IPS-18c (cell line): ENCODE results near the gene TTPAL.
A peak's percentile ranks its signal among the peaks of the same experiment; 100 is the strongest.
"Not testable (repeated sequence)": the region's sequence is repeated elsewhere in the genome, so short reads cannot be mapped to it uniquely, and the experiment has no call there.

Experiments
- H3K4me3 ChIP-seq: 2 replicates; pipeline ENCODE4 v1.7.0; 2013; ENCODE audit warnings: low read depth, mild to moderate bottlenecking, low read length, moderate library complexity; ENCODE audit not compliant: insufficient read depth
- H3K9me3 ChIP-seq: one replicate; pipeline ENCODE4 v1.6.1; 2013; ENCODE audit warnings: mild to moderate bottlenecking, low read length, moderate library complexity; ENCODE audit not compliant: control insufficient read depth, insufficient read depth

The TTPAL gene

DNA sequence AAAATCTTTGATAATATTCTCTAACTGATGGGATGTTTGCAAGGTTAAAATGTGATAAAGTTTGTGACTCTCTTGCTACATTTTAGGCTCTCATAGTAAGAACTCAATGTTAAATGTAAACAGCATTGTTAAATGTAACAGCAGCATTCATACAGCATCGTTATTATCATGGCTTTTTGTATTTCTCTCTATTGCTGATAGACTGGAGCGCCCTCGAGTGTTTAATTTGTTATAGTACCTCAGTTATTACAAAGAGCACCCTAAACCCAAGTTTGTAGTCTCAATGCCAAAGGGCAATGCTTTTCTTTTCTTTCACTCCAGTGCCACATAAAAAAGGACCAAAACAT, 14.9 kb upstream of the TTPAL start:
- Histone ChIP-seq H3K4me3 (no peak overlapping the region), H3K9me3 (no peaks in the 10 kb centered on the region)

DNA sequence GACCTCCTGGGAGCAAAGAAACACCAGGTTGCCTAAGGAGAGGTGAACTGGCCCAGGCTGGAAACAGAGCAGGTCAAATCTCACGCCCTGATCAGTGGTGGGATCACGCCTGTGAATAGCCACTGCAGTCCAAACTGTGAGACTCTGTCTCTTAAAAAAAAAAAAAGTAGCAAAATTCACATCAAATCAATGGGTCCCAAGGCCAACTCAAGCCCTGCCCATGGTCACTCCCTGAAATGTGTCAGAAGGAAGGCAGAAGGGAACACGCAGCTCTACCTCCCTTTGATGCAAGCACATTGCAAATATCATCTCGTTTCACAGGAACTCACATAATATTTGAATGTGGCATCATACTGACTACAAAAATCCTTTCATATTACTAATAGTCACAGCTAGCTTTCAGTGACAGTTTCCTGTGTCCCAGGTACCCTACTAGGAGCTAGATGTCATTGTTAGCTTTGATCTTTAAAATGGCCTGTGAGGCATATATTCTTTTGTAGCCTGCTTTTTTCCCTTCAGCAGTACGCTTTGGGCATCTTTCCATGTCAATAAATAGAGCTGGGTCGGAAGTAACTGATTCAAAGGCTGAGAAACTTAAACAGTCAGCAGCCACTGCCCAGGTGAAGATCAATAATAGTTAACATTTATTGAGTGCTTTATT, 14.4 kb upstream of the TTPAL start:
- no peak overlapping the region for H3K4me3 ChIP-seq

DNA sequence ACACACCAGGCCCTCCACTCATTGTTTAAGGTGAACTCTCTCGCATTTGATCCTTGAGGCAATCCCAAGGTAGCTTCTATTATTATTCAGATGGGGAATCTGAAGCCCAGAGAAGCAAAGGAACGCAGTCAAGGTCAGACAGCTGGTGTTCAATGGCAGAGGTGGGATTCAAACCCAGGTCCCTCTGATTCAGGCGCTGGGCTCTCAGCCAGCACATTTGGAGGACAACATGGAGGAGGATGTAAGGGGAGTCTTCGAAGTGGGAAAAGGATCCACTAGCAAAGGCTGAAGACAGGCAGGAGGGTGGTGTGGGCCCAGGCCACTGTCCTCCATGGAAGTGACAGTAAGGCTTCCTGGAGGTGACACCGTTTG, 13.9 kb upstream of the TTPAL start:
- H3K9me3 ChIP-seq = no peaks in the 10 kb centered on the region
- no peak overlapping the region for H3K4me3 ChIP-seq

More for the DNA sequence above, 14.4 kb upstream of the TTPAL start:
- H3K9me3 ChIP-seq = no peaks in the 10 kb centered on the region

DNA sequence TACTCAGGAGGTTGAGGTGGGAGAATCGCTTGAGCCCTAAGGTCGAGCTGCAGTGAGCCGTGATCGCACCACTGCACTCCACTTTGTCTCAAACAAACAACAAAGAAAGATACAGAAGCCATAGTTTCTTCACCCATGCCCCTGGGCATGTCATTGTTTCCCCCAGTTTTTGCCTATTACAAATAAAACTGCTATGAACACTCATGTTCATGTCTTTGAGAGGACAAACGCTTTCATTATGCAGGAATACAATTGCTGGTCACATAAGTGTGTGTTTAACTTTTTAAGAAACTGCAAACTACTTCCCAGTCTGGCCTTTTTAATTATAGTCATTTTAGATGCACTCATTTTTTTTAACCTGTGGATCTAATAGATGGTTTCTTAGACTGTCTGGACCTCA, 12.2 kb upstream of the TTPAL start:
- no peaks in the 10 kb centered on the region for H3K9me3 ChIP-seq
- H3K4me3 ChIP-seq = no peak overlapping the region

DNA sequence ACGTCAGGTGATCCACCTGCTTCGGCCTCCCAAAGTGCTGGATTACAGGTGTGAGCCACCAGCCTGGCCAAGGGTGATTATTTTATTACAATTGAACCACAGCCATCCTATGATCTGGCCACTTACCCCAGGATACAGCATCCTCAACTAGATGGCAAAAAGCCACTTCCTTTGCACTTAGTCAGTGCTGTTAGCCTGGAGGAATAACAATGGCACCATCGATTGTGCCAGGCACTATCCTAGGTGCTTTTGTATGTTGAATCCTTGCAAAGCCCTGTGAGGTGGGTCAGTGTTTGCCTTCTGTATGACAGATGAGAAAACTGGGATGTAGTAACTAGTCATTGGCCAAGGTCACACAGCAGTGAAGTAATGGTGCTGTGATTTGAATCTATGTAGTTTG, 11.2 kb upstream of the TTPAL start:
- H3K4me3 ChIP-seq = no peak overlapping the region

DNA sequence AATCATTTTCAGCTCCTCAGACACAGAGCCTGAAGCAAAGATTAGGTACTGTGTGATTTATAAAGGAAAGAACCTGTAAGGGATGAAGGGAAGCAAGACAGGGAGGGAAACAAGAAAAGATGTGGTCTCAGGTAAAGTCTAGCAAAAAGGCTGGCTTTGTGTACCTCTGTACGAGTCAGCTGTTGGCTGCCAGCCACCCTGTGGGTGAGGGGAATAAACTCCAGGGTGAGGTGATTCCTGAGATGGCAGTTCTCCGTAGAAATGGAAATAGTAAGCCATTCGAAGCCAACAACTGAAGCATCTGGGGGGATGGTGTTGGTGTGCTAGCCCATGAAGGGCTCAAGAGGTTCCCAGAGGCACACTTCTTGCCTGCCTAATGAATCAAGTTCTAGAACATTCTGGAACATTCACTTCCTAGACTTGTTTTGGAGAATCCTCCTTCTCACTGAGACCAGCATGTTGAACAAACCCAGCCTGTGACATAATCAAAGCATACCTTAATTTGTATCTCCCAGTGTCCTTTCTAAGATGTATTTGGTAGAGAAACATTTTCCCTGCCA, 10.6 kb upstream of the TTPAL start:
- Histone ChIP-seq H3K4me3 (no peak overlapping the region), H3K9me3 (no peaks in the 10 kb centered on the region)

More for the DNA sequence above, 11.2 kb upstream of the TTPAL start:
- H3K9me3 ChIP-seq = no peaks in the 10 kb centered on the region

DNA sequence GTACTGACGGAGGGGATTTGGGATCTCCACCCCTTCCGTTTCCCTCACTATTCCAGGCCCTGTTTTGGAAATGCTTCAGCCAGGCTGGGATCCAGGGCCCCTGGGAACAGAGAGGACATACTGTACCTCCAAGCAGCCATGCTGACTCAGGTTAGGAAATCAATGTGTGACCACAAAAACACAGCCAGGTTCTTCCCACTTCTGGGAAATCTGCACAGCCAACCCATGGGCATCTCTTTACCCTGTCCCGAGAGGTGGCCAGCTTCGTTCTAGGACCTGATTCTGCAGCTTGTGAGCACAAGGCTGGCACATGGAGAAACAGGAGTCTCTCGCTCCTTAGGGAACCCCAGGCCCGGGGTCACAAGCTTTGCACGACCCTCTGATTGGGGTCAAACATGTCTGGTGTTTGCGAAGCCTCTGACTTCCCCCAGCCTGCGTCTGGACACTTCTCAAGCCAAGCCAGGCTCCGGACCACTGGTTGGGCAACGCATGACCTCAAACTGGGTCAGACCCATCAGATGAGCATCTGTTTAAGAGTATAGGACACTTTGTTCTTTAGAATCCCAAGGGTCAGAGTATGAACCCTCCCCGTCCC, 8.3 kb upstream of the TTPAL start:
- no peak overlapping the region for H3K4me3 ChIP-seq
- no peaks in the 10 kb centered on the region for H3K9me3 ChIP-seq

DNA sequence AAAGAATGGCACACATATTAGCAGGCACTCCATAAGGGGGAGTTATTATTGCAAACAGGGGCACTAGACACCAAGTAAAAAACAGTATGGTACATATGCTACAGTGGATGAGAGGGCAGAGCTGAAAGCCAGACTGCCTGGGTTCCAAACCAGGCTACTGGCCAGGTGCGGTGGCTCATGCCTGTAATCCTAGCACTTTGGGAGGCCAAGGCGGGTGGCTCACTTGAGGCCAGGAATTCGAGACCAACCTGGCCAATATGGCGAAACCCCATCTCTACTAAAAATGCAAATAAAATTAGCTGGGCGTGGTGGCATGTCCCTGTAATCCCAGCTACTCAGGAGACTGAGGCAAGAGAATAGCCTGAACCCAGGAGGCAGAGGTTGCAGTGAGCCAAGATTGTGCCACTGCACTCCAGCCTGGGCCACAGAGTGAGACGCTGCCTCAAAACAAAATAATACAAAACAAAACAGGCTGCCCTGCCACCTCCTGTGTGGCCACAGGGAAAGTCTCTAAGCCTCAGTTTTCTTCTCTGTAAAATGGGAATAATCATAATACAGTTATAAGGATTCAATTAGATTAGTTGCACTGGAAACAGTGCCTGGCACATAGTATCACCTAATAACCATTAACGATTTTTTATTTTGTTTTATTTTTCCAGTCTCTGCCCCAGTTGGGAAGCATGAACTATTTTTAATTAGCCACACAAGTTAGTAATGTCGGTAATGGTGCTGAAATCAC, 7.5 kb upstream of the TTPAL start:
- no peak overlapping the region for H3K4me3 ChIP-seq

DNA sequence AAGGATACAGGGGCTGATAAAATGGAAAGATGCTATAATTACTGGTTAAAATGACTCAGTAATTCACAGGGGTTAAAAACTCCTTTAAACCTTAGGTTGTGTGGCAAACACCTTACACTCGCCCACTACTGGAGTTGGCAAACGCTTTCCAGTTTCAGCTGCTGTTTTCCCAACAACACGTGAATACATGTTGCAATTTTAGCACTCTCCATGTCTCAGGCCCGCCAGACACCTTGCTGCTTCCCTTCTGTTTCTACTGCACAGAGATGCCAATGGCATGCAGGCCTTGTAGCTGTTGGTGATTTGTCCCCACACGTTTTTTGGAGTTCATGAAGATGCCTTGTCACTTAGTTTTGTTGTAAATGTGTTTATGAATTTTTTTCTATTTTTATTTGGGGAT, 5.3 kb upstream of the TTPAL start:
- Histone ChIP-seq H3K9me3 (no peaks in the 10 kb centered on the region), H3K4me3 (no peak overlapping the region)

More for the DNA sequence above, 7.5 kb upstream of the TTPAL start:
- no peaks in the 10 kb centered on the region for H3K9me3 ChIP-seq

DNA sequence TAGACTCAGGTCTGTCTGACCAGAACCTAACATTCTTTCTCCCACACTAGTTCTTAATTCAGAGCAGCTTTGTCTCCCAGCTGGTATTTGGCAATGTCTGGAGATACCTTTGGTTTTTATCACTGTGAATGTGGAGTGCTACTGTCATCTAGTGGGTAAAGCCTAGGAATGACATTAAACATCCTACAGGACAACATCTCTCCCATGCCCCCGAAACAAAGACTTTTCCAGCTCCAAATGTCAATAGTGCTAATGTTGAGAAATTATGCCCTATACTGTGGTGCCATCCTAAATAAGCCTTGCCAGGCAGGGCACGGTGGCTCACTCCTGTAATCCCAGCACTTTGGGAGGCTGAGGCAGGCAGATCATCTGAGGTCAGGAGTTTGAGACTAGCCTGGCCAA, 4.2 kb upstream of the TTPAL start:
- Histone ChIP-seq H3K4me3 (no peak overlapping the region), H3K9me3 (no peaks in the 10 kb centered on the region)

DNA sequence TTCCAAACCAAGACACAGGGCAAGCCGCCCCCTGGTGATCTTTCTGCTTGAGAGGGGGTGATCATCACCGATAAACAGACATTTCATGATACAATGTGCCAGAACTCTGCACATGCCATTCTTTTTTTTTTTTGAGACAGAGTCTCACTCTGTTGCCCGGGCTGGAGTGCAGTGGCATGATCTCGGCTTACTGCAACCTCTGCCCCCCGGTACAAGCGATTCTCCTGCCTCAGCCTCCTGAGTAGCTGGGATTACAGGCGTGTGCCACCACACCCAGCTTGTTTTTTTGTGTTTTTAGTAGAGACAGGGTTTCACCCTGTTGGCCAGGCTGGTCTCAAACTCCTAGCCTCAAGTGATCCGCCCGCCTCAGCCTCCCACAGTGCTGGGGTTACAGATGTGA, 3.4 kb upstream of the TTPAL start:
- H3K9me3 ChIP-seq, H3K4me3 ChIP-seq: not testable (repeated sequence)

DNA sequence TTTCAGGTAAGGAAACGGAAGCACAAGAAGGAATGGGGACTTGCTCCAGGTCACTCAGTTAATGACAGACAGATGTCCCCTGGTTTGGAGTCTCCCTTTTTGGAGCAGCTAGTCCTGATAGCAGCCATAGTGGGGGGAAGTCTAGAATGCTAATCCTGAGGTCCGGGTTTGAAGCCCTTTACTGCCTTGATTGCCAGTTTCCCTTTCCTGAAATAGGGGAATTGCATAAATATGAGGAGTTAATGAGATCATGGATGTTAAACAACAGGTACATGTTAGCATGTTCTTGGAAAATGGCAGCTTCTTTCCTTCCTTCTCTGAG, 341 bp upstream of the TTPAL start:
- Histone ChIP-seq H3K9me3 (no peaks in the 10 kb centered on the region), H3K4me3 (peak overlapping the region; percentile 85)

DNA sequence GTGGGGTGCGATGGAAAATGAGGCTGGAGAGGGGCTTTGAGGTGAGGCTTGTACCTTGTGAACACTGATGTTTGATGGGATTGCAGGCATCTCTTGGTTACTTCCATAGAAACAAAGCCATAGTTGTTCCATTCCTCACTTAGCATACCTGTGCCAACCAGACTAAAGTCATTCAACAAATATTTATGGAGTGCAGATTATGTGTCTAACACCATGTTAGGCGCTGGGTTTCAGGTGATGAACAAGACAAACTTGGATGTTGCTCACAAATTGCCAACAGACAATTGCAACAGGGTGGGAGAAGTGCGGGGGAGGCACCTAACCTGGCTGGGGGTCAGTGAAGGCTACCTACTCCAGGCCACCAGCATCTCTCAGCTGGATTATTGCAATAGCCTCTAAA, 1.5 kb downstream of the TTPAL start:
- H3K4me3 ChIP-seq = no peak overlapping the region

DNA sequence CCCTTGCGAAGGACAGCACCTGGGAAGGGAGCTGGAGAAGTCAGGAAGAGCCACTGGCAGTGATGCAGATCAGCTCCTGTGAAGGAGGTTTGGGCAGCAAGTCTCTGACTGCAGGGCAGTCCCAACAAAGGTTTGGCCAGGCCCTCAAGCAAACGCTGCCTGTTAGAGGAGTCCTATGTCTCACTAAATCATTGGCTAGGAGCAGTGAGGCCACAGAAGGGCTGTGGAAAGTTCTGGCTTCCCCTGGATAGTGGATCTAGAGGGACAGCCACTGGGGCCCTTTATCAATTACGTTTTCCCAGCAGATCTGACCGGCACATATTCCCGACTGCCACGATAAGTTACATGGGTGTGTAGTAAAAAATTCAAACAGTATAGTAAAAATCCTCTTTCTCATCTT, 2.5 kb downstream of the TTPAL start:
- Histone ChIP-seq H3K9me3 (no peaks in the 10 kb centered on the region), H3K4me3 (no peak overlapping the region)

More for the DNA sequence above, 1.5 kb downstream of the TTPAL start:
- no peaks in the 10 kb centered on the region for H3K9me3 ChIP-seq

DNA sequence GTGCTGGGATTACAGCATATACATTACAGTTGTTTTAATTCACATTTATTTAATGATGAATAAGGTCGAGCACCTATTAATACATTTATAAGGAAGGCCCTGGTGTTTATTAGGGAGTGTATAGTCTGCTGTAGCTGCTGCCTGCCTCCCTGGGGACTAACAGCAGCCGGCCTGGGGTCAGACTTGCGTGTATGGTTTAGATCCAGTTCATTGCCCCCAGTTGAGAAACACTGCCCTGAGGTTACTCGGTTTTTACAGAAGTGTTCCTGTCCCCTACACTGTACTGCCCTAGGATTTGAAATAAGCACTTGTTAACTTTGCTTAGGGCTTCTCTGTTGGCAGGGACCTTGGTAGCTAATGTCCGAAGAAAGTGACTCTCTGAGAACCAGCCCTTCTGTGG, 4.0 kb downstream of the TTPAL start:
- H3K9me3 ChIP-seq = no peaks in the 10 kb centered on the region
- no peak overlapping the region for H3K4me3 ChIP-seq

DNA sequence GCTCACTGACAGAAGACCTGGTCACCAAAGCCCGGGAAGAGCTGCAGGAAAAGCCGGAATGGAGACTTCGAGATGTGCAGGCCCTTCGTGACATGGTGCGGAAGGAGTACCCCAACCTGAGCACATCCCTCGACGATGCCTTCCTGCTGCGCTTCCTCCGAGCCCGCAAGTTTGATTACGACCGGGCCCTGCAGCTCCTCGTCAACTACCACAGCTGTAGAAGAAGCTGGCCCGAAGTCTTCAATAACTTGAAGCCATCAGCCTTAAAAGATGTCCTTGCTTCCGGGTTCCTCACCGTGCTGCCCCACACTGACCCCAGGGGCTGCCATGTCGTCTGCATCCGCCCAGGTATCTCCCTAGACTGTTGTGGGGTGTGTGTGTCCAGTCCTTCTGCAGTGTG, 4.4 kb downstream of the TTPAL start:
- no peaks in the 10 kb centered on the region for H3K9me3 ChIP-seq
- H3K4me3 ChIP-seq = no peak overlapping the region

DNA sequence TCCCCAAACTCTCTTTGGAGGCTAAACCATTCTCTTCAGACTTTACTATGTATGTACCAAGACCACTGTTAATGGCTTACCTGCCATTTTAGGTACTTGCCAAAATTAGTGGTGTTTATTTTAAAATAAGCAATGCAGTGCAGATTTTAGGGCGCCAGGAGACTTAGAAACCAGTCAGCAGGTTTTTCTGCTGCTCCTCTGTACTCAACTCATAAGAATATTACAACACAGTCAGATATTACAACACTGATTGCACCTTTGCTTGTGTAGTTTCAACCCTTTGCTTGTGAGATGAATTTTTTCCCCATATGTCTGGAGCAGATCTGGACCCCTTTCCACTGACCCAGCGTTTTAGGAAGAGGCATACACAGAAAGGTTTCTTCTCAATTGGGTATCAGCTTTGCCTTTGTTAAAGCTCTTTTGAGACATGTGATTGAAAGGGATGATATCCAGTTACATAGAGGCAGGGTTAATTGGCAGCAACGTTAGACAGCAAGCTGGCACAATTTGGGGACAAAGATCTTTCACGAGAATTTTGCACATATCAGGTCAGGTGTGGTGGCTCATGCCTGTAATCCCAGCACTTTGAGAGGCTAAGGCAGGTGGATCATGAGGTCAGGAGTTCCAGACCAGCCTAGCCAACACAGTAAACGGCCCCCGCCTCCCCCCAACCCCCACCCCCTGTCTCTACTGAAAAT, 6.2 kb downstream of the TTPAL start:
- Histone ChIP-seq H3K9me3 (no peaks in the 10 kb centered on the region), H3K4me3 (no peak overlapping the region)

DNA sequence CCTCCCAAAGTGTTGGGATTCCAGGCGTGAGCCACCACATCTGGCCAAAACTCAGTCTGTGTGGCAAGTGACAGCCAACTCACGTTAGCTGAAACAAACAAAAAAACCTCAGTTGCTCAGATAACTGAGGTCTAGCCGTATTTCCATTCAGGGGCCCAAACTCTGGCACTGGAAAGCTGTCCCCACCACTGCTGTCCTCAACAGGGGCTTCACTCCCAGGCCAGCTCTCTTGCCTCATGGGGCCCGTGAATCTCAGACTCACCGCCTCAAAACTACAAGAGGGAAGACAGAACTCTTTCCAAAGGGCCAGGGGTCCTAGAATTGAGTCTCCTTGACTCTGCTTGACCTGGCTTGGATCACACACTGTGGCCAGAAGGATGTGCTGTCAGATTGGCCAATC, 7.4 kb downstream of the TTPAL start:
- no peak overlapping the region for H3K4me3 ChIP-seq

More for the DNA sequence above, 7.4 kb downstream of the TTPAL start:
- H3K9me3 ChIP-seq = no peaks in the 10 kb centered on the region
